CD4-positive, alpha-beta memory T cell (primary cell): ENCODE data around the gene ATP5F1A. TPM values are rescaled to one million over a fixed set of nuclear protein-coding genes. Genes with fewer than 3 reads are reported as not detected.

Experiments
- polyA plus RNA-seq, 2 donors: library from polyadenylated mRNA; unstranded; fragments of 300-500 nt; fragmentation: Illumina TruSeq; gene quantifications; one replicate each; pipeline ENCODE4 v1.2.3, GENCODE V29; 2021
- total RNA-seq, 2 experiments: library from RNA; stranded (reverse); gene quantifications; one replicate each; pipeline ENCODE4 v1.2.3, GENCODE V29; 2021

The ATP5F1A gene
- total and polyA plus RNA-seq, 4 experiments from 2014 or later: 212 to 681 (median 334) TPM

Other genes with a start within 250 kb of the ATP5F1A start
- 10 to 100 TPM; 64.3 to 69.0 TPM for gene EPG5, start 131.0 kb downstream of the ATP5F1A start, total RNA-seq
- gene EPG5, start 131.0 kb downstream of the ATP5F1A start, polyA plus RNA-seq: 1 to 10 TPM; 4.1 to 5.7 TPM
- 10 to 100 TPM; 13.3 to 14.0 TPM for gene PSTPIP2, start 26.0 kb downstream of the ATP5F1A start, total RNA-seq
- gene PSTPIP2, start 26.0 kb downstream of the ATP5F1A start, polyA plus RNA-seq: 10 to 100 TPM; 10.9 to 19.7 TPM
- 10 to 100 TPM; 23.2 to 23.3 TPM for gene HAUS1, start 6.1 kb upstream of the ATP5F1A start, total RNA-seq
- gene HAUS1, start 6.1 kb upstream of the ATP5F1A start, polyA plus RNA-seq: 10 to 100 TPM; 39.6 to 82.6 TPM